DOHH2 (cell line): ENCODE results near the gene HMGXB3.

Experiments
- CTCF ChIP-seq: fragments of 200-600 bp; sonication (generic); IDR thresholded peaks from one replicate; pipeline ENCODE4 v1.5.1; 2014; ENCODE audit warnings: antibody characterized with exemption, mild to moderate bottlenecking, low read depth, low read length; ENCODE audit not compliant: poor library complexity, severe bottlenecking
- EZH2phosphoT487 ChIP-seq: fragments of 200-600 bp; sonication (generic); IDR thresholded peaks from 2 replicates; pipeline ENCODE4 v1.6.1; 2017; ENCODE audit warnings: borderline replicate concordance, mild to moderate bottlenecking, antibody characterized with exemption, low read length, moderate library complexity, mixed read lengths

GRCh38 chr5:150015415-150015814 is 14.9 kb downstream of the HMGXB3 start:
- TF ChIP-seq CTCF: no peak
- no peak for TF ChIP-seq EZH2phosphoT487
